ENCODE results near the gene PTPRD.

Gene PTPRD

GRCh38 chr9:9182431-9182830, 1430.4 kb downstream of the PTPRD start:
- no peak for TF ChIP-seq CTCF (IDR thresholded peaks at IDR 0.05; ENCODE audit: control extremely low read depth, extremely low read depth, low read depth, missing control alignments)
- ChIA-PET CTCF (no interaction called here), POLR2A (no interaction called here)
- DNase-seq (ENCODE audit: extremely low spot score): no peak

GRCh38 chr9:9177081-9177480, 1435.7 kb downstream of the PTPRD start:
- DNase-seq (ENCODE audit: extremely low spot score): no peak
- ChIA-PET POLR2A (no interaction called here), CTCF (no interaction called here)
- TF ChIP-seq CTCF (IDR thresholded peaks at IDR 0.05; ENCODE audit: control extremely low read depth, extremely low read depth, low read depth, missing control alignments): no peak

GRCh38 chr9:9174358-9174757, 1438.4 kb downstream of the PTPRD start:
- POLR2A ChIA-PET: no interaction called here
- CTCF ChIA-PET: no interaction called here
- no peak for TF ChIP-seq CTCF (IDR thresholded peaks at IDR 0.05; ENCODE audit: control extremely low read depth, extremely low read depth, low read depth, missing control alignments)
- DNase-seq (ENCODE audit: extremely low spot score): no peak

- POLR2A ChIA-PET: no interaction called here
- no peak for TF ChIP-seq CTCF (IDR thresholded peaks at IDR 0.05; ENCODE audit: control extremely low read depth, extremely low read depth, low read depth, missing control alignments)
- no peak for DNase-seq (ENCODE audit: extremely low spot score)
- CTCF ChIA-PET: no interaction called here
These were observed 1439.5 kb downstream of the PTPRD start for GRCh38 chr9:9173264-9173663.

- CTCF ChIA-PET: interaction anchor here (1.0 to 1.6 kb wide), 2 partner anchors 10 to 35 kb away, joined by 3 read pairs; no protein-coding TSS in a partner anchor
- DNase-seq (ENCODE audit: extremely low spot score): no peak
- POLR2A ChIA-PET: no interaction called here
- TF ChIP-seq CTCF (IDR thresholded peaks at IDR 0.05; ENCODE audit: control extremely low read depth, extremely low read depth, low read depth, missing control alignments): no peak
These were observed 1442.2 kb downstream of the PTPRD start for GRCh38 chr9:9170439-9171134.

- TF ChIP-seq CTCF (IDR thresholded peaks at IDR 0.05; ENCODE audit: control extremely low read depth, extremely low read depth, low read depth, missing control alignments): no peak
- no peak for DNase-seq (ENCODE audit: extremely low spot score)
- ChIA-PET CTCF (interaction anchor here (0.7 kb wide), 1 partner anchor 113 kb away, joined by 3 read pairs; no protein-coding TSS in a partner anchor), POLR2A (no interaction called here)
These were observed 1470.8 kb downstream of the PTPRD start for GRCh38 chr9:9142001-9142400.
